NCI-H1930 (cell line): ENCODE measurements around the gene PPM1H.

Experiments
- DNase-seq, 2 experiments: peaks; one replicate each; lab custom pipeline; 2025; lab: John Stamatoyannopoulos, UW

The PPM1H gene

DNA sequence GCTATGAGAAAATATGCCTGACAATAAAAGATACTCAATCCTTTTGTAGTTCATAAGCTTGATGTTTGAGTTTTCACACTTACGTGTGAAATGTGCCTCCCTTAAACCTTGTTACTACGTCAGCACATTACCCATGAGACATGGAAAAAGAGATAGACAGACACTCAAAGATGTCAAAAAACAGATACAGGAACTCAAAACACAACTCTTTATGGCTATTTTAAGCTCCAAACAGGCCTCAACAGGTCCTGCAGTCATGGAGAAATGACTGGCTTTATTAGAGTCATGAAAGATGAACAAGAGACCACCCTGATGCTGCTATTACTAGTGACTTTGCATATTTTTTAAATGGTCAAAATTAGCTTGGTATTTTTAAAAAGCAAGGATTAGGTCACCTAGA lies 283.8 kb downstream of the PPM1H start:
- no peak for DNase-seq

DNA sequence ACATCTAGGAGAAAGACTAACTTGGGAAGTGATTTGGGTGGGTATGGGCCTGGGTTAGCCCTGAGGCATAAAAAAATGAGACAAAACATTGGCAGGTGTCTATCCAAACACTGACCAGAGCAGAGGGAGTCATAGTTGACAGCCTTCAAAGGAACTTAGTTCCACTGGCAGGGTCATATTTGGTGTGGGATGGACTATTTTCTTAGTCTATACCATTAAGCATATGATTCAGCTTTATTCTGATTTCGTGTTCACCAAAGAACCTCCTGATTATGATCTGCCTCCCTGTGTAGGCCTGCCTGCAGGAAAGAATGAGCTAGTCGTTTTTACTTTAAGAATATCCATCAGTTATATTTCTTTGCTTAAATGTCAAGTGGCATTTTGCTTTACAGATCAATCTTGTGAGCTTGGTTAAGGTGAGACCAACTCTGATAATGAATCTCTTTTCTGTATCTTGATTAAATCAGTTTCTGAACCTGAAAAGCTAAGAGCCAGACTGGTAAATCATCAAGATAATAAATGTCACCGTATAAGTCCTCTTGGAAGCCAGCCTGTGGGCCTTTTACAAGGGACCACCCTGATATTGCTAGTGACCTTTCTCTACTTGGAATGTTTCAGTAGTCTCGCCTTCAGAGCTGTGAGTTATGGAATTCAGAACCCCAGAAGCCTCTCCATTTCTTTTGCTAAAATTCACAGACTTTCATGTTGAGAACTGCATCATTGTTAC lies 285.4 kb downstream of the PPM1H start:
- DNase-seq, result no peak

DNA sequence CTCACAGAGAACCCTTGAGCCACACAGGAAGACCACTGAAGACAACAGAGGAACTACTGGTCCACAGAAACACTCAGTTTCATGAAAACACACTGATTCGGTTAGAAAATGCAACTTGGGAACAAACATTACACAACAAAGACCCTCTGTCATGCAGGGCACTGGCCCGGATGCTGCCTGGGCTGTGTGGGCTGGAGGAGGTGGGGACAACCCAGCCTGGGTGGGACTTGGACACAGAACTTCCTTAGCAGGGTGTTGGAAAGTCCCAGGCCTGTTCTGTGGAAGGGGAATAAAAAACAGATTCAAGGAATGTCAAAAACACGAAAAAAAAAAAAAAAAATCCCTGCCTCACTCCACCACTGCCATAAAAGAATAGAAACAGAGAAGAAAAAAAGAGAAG lies 287.4 kb downstream of the PPM1H start:
- DNase-seq, result no peak

DNA sequence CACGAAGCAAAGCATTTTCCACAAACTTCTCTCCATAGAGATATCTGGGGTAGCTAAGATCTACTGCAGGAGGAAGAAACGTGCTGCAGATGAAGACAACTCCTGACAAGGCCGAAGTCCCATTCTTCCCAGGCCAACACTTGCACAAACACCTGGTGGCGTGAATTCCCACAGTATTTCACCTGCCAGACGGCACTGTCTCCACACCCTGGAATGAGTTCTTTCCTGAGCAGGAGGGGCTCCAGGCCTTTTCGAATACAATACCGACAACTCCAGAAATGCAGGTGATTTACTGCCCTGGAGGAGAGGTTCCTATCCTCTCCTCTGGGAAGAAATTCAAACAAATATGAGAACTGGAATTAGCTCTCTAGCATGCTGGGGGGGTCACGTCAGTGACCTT lies 288.4 kb downstream of the PPM1H start:
- no peak for DNase-seq

GRCh38 chr12:62643486-62643885 lies 291.5 kb downstream of the PPM1H start:
- DNase-seq, result no peak

DNA sequence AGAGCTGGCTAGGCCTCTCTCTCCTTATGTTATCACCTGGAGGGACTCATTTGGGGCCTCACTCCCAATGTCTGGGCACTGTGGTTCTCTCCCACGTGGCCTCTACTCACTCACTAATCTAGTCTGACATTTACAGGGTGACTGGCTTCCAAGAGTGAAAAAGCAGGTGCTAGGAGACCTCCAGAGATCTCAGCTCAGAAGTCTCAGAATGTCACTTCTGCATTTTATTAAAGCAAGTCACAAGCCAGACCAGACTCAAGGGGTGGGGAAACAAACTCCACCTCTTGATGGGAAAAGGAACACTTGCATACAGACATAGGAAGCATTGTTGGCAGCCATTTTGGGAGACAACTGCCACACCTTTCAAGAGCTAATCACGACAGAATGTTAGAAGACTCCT lies 292.5 kb downstream of the PPM1H start:
- no peak for DNase-seq

- no peak for DNase-seq
Measured at GRCh38 chr12:62640910-62641448, 294.0 kb downstream of the PPM1H start.

DNA sequence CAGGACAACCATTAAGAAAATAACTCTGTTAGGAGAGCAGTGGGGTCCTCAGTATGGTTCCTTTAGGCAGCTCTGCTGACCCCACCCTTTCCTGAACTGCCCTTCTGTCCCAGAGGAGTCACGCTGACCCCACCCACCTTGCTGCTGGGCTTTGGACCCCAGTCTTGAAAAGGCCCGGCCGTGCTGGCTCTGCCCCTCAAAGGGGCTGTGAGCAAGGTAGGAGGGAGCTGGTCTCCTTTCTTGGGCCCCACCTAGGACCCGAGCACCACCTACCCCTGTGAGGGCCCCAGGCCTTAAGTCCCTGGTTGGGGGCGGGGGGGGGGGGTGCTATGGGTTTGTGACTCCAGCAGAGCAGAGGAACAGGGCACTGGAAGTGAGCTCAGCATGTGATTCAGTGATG lies 297.3 kb downstream of the PPM1H start:
- no peak for DNase-seq

GRCh38 chr12:62635649-62636048 lies 299.3 kb downstream of the PPM1H start:
- no peak for DNase-seq

DNA sequence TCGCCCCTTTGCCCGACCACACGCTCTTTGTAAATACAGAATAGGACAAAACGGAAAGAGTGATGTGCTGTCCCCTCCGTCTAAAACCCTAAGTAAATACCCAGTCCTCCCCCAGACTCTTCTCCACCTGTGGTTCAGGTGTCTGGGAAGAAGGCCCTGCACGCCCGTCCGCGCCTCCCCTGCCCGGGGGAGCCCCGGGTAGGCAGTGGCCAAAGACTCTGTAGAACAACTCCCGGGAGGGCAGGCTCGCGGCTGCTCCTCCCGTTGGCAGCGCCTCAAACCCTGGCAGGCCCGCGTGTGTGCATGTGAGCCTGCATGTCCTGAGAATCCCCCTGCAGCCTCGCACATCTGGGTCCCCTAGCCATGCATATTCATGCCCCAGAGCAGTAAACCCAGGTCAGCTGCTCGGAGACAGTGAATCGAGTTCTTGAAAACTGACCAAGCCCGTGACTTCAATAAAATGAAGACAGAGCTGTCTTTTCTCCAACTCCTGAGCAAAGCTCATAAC lies 302.5 kb downstream of the PPM1H start:
- DNase-seq, result no peak

DNA sequence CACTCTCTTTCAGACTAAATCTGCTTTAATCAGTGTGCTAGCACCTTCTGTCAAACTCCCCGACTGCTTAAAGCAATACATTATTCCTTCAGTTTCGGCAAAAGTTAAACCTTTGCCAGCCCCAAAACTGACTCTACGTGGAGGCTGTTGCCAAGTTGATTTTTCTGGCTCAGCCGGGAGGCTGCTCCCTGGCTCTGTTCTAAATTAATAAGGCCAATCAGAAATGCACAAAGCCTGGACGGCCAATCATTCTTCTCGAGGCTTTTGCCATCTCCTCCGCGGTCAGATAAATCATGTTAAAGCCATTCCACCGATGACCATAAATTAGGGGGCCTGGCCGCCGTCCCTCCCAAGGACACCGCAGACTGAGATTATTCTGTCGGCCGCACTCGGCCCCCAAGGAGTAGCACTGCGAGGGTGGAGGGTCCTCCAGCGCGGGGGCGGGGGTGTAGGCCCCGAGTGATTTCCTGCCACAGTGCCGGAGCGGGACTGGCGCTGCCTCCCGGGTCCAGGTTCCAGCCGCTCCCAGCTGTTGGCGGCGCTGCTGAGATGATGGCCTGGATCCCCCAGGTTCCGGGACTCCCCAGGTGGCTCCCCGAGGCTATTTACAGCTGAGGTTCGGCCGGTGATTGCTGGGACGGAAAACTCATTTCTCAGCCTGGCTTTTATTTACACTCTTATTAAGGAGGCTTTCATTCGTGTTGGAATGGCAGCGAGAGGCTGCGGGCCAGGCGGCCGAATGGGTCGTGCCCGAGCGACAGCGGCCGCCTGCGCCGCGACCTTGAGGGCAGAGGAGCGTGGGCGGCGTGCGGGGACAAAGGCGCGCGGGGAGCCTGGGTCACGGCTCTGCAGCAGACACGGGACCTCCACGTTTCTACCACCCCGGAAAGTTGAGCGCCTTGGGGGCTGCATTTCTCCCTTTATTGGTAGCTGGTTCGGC lies 303.2 kb downstream of the PPM1H start:
- DNase-seq, result no peak

- DNase-seq, result no peak
Measured at GRCh38 chr12:62629971-62630739, 304.8 kb downstream of the PPM1H start.

DNA sequence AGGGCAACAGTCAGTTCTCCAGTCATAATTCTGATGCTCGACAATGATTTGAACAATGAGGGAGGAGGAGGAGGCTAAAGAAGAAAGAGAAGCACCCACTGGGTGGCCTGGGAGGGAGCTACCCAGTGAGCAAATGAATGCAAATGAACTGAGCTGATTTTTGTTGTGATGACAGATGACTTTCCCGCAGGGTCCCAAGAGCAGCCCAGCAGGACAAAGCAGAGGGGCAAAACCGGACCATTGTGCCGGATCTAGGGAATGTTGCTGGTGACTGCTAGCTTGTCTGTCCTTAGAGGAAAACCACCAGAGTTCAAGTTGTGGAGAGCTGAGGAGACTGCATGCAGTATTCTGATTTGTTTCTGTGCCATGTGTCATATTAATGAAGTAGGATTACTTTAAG lies 305.5 kb downstream of the PPM1H start:
- no peak for DNase-seq

DNA sequence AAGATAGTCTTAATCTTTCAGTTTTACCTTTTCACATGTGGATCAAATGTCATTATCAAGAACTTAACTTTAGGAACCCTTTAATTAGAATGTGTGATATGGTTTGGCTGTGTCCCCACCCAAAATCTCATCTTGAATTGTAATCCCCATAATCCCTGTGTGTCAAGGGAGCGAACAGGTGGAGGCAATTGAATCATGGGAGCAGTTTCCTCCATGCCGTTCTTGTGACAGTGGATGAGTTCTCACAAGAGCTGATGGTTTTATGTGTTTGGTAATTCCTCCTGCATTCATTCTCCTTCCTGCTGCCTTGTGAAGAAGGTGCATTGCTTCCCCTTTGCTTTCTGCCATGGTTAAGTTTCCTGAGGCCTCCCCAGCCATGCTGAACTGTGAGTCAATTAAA lies 307.8 kb downstream of the PPM1H start:
- DNase-seq, result no peak

GRCh38 chr12:62625228-62625627 lies 309.7 kb downstream of the PPM1H start:
- no peak for DNase-seq

DNA sequence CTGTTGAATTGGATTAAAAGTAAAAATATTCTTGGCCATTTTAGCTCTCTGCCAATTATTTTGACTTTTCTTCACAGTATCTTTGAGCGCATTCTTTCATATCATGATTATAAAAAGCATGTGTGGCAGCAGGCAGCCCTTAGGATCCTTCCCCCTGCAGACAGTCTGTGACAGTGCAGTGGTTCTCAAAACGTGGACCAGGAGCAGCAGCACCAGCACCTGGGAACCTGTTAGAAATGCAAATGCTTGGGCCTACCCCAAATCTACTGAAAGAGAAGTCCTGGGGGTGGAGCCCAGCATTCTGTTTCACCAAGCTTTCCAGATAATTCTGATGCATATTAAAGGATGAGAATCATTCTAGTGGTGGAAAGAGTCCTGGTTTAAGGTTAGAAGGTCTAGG lies 312.8 kb downstream of the PPM1H start:
- no peak for DNase-seq

- DNase-seq, result peak; percentile 62 to 79
Measured at GRCh38 chr12:62621101-62621638, 313.8 kb downstream of the PPM1H start.

GRCh38 chr12:62618930-62619329 lies 316.0 kb downstream of the PPM1H start:
- no peak for DNase-seq

DNA sequence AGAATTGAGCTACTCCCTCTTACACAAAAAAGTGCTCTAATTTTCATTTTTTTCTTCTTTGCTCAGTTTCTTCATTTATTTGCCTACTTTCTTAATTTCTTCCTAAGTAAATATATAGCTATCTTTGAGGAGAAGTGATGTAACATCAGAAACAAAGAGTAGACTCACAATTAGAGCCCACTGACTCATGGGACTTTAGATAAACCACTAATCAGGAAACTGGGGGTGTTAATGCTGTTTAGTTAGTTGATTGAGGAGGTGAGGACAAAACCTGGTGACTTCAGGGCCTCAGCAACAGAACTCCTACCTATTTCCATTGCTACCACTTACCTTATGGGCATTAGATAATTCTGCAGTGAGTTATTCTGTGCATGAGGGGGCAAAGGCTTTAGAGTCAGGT lies 316.6 kb downstream of the PPM1H start:
- no peak for DNase-seq

DNA sequence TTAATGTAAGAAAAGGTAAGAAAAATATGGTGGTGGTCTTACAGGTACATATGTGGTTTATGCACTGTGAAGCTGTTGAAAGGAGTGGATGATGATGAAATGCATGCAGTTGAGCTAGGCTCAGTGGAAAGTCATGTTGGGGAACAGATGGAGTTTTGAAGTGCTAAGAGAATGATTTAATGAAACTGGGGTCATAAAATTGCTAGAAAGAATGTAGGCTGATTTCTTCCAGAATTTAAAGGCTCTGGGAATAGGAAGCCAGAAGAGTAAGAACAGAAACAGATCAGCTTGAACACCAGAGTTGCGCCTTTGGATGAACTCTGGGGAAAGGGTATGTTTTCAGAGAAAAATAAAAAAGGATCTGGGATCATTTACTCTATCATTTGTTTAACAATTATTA lies 321.9 kb downstream of the PPM1H start:
- no peak for DNase-seq

GRCh38 chr12:62606654-62607053 lies 328.3 kb downstream of the PPM1H start:
- no peak for DNase-seq

DNA sequence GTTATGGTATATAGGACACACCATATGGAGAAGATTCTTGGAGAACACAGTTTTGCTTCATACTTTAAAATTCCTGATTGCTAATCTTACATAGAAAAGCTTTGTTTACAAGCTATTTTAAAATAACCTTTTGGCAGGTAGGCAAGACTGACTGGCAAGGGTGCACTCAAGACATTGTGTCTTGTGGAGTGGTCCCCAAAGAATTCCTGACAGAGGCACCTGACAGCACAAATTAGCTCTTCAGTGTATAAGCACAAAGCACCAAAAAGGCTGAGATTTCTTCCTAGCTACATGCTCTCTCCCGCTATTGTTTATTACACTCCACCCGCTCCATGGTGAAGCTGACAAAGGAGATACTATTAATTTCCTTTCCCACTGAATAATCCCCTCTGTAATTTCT lies 329.0 kb downstream of the PPM1H start:
- DNase-seq, result no peak
